HUES6 (cell line): ENCODE data around the gene PURB.

Experiments used
- H3K27ac ChIP-seq: 2 replicates; pipeline ENCODE4 v1.7.0; 2013; ENCODE audit warnings: low read depth, mild to moderate bottlenecking, low read length, inconsistent platforms
- H3K27me3 ChIP-seq: 2 replicates; pipeline ENCODE4 v1.6.1; 2013; ENCODE audit warnings: low read length; ENCODE audit not compliant: control insufficient read depth, insufficient read depth
- H3K36me3 ChIP-seq: 2 replicates; pipeline ENCODE4 v1.6.1; 2013; ENCODE audit warnings: low read length; ENCODE audit not compliant: control insufficient read depth, insufficient read depth
- H3K4me1 ChIP-seq: 2 replicates; pipeline ENCODE4 v1.6.1; 2013; ENCODE audit warnings: low read length; ENCODE audit not compliant: control insufficient read depth, insufficient read depth
- H3K4me3 ChIP-seq: 2 replicates; pipeline ENCODE4 v1.5.1; 2013; ENCODE audit warnings: low read depth, low read length
- H3K9ac ChIP-seq: one replicate; pipeline ENCODE4 v1.6.1; 2013; ENCODE audit warnings: mild to moderate bottlenecking, low read length
- H3K9me3 ChIP-seq: 2 replicates; pipeline ENCODE4 v1.6.1; 2013; ENCODE audit warnings: low read depth, low read length; ENCODE audit not compliant: control insufficient read depth, insufficient read depth

The PURB gene

GRCh38 chr7:44912775-44913347, 27.5 kb upstream of the PURB start:
- Histone ChIP-seq H3K27ac (no peak overlapping the region), H3K4me1 (peaks cover 7% of the 10 kb centered on the region; the same call in 1 of the 2 replicates), H3K27me3 (no peaks in the 10 kb centered on the region), H3K4me3 (no peak overlapping the region), H3K36me3 (no peaks in the 10 kb centered on the region), H3K9ac (no peak overlapping the region), H3K9me3 (no peaks in the 10 kb centered on the region)

GRCh38 chr7:44911911-44912310, 26.6 kb upstream of the PURB start:
- Histone ChIP-seq H3K4me1 (peaks cover 7% of the 10 kb centered on the region; the same call in 1 of the 2 replicates), H3K36me3 (no peaks in the 10 kb centered on the region), H3K27ac (no peak overlapping the region)

GRCh38 chr7:44909596-44910389, 24.5 kb upstream of the PURB start:
- H3K4me1 ChIP-seq: peaks cover 7% of the 10 kb centered on the region; the same call in 1 of the 2 replicates
- no peaks in the 10 kb centered on the region for H3K36me3 ChIP-seq
- H3K9me3 ChIP-seq: no peaks in the 10 kb centered on the region
- no peak overlapping the region for H3K4me3 ChIP-seq
- H3K9ac ChIP-seq: no peak overlapping the region
- no peaks in the 10 kb centered on the region; the same call in 1 of the 2 replicates for H3K27me3 ChIP-seq
- H3K27ac ChIP-seq: no peak overlapping the region

More at GRCh38 chr7:44911911-44912310, 26.6 kb upstream of the PURB start:
- H3K9ac ChIP-seq: no peak overlapping the region
- H3K4me3 ChIP-seq: no peak overlapping the region
- H3K9me3 ChIP-seq: no peaks in the 10 kb centered on the region
- H3K27me3 ChIP-seq: no peaks in the 10 kb centered on the region

GRCh38 chr7:44906965-44907364, 21.6 kb upstream of the PURB start:
- Histone ChIP-seq H3K9me3 (no peaks in the 10 kb centered on the region), H3K4me3 (no peak overlapping the region), H3K9ac (no peak overlapping the region), H3K36me3 (no peaks in the 10 kb centered on the region), H3K27me3 (no peaks in the 10 kb centered on the region; the same call in 1 of the 2 replicates), H3K27ac (no peak overlapping the region), H3K4me1 (no peaks in the 10 kb centered on the region)

GRCh38 chr7:44905002-44905635, 19.8 kb upstream of the PURB start:
- H3K27me3 ChIP-seq: no peaks in the 10 kb centered on the region; the same call in 1 of the 2 replicates
- H3K27ac ChIP-seq: no peak overlapping the region
- no peaks in the 10 kb centered on the region for H3K4me1 ChIP-seq
- H3K9ac ChIP-seq: no peak overlapping the region
- H3K9me3 ChIP-seq: no peaks in the 10 kb centered on the region
- H3K36me3 ChIP-seq: no peaks in the 10 kb centered on the region
- H3K4me3 ChIP-seq: no peak overlapping the region

GRCh38 chr7:44899443-44899842, 14.1 kb upstream of the PURB start:
- no peak overlapping the region for H3K27ac ChIP-seq
- H3K27me3 ChIP-seq: no peaks in the 10 kb centered on the region
- no peaks in the 10 kb centered on the region for H3K4me1 ChIP-seq
- no peaks in the 10 kb centered on the region for H3K36me3 ChIP-seq
- no peaks in the 10 kb centered on the region for H3K9me3 ChIP-seq
- H3K4me3 ChIP-seq: no peak overlapping the region
- H3K9ac ChIP-seq: no peak overlapping the region

- Histone ChIP-seq H3K27ac (no peak overlapping the region), H3K4me3 (no peak overlapping the region), H3K36me3 (no peaks in the 10 kb centered on the region), H3K9me3 (no peaks in the 10 kb centered on the region), H3K27me3 (no peaks in the 10 kb centered on the region), H3K4me1 (no peaks in the 10 kb centered on the region), H3K9ac (no peak overlapping the region)
Measured at GRCh38 chr7:44898039-44898438, 12.7 kb upstream of the PURB start.

- H3K4me1 ChIP-seq: no peaks in the 10 kb centered on the region
Measured at GRCh38 chr7:44897309-44897708, 12.0 kb upstream of the PURB start.

GRCh38 chr7:44894888-44895580, 9.7 kb upstream of the PURB start:
- H3K27me3 ChIP-seq: no peaks in the 10 kb centered on the region
- H3K9ac ChIP-seq: no peak overlapping the region
- no peak overlapping the region for H3K4me3 ChIP-seq
- no peaks in the 10 kb centered on the region for H3K9me3 ChIP-seq
- no peaks in the 10 kb centered on the region for H3K4me1 ChIP-seq
- no peak overlapping the region for H3K27ac ChIP-seq
- H3K36me3 ChIP-seq: no peaks in the 10 kb centered on the region

More at GRCh38 chr7:44897309-44897708, 12.0 kb upstream of the PURB start:
- Histone ChIP-seq H3K9me3 (no peaks in the 10 kb centered on the region), H3K27ac (no peak overlapping the region), H3K36me3 (no peaks in the 10 kb centered on the region), H3K27me3 (no peaks in the 10 kb centered on the region), H3K4me3 (no peak overlapping the region), H3K9ac (no peak overlapping the region)

GRCh38 chr7:44893710-44894234, 8.4 kb upstream of the PURB start:
- Histone ChIP-seq H3K27ac (no peak overlapping the region), H3K9ac (no peak overlapping the region), H3K9me3 (no peaks in the 10 kb centered on the region)

More at GRCh38 chr7:44893710-44894234, 8.4 kb upstream of the PURB start:
- Histone ChIP-seq H3K4me3 (no peak overlapping the region), H3K36me3 (no peaks in the 10 kb centered on the region), H3K4me1 (no peaks in the 10 kb centered on the region), H3K27me3 (no peaks in the 10 kb centered on the region)
